H1 (cell line): Measurements from ENCODE around the gene HNRNPDL. TPM values are rescaled to one million over a fixed set of nuclear protein-coding genes. Genes with fewer than 3 reads are reported as not detected.

ENCODE experiments used
- CHD7 ChIP-seq: fragments of 300-600 bp; sonication (generic); IDR thresholded peaks from 2 replicates; pipeline ENCODE4 v1.7.1; 2012; ENCODE audit warnings: low read length, moderate library complexity, mild to moderate bottlenecking, inconsistent platforms; ENCODE audit not compliant: insufficient replicate concordance
- GABPA ChIP-seq: IDR thresholded peaks from 2 replicates; pipeline ENCODE4 v1.6.1; 2011; ENCODE audit warnings: mild to moderate bottlenecking, low read length, moderate library complexity, borderline replicate concordance; ENCODE audit not compliant: insufficient read depth
- KDM1A ChIP-seq: fragments of 200-600, 300-600 bp; sonication (generic); IDR thresholded peaks from 2 replicates; pipeline ENCODE4 v1.7.1; 2016; ENCODE audit warnings: mild to moderate bottlenecking, low read length, borderline replicate concordance
- SAP30 ChIP-seq: fragments of 300-600 bp; sonication (generic); IDR thresholded peaks from 2 replicates; pipeline ENCODE4 v1.7.1; 2012; ENCODE audit warnings: low read length, moderate library complexity, mild to moderate bottlenecking, inconsistent platforms; ENCODE audit not compliant: insufficient read depth, insufficient replicate concordance
- SIN3A ChIP-seq, 2 experiments: IDR thresholded peaks in 1 of 2; conservative IDR thresholded peaks in 1 of 2; 2 replicates each; pipeline ENCODE4 v1.6.1; 2011 to 2012; ENCODE audit warnings: low read length in 2 of 2, improper control_type of control experiment in 1 of 2, low read depth in 1 of 2, mild to moderate bottlenecking in 1 of 2
- SIX5 ChIP-seq: IDR thresholded peaks from 2 replicates; pipeline ENCODE4 v1.6.1; 2011; ENCODE audit warnings: mild to moderate bottlenecking, low read depth, low read length
- TBP ChIP-seq: IDR thresholded peaks from 2 replicates; pipeline ENCODE4 v1.6.1; 2011; ENCODE audit warnings: low read depth, low read length, improper control_type of control experiment
- USF2 ChIP-seq: IDR thresholded peaks from 2 replicates; pipeline ENCODE4 v1.6.1; 2011; ENCODE audit warnings: low read length, improper control_type of control experiment
- polyA plus RNA-seq, 7 experiments: library from polyadenylated mRNA; depleted of rRNA in 3 of 7; stranded (reverse) in 5 of 7; unstranded in 2 of 7; fragments of >200 nt in 5 of 7; fragments of 200-250 nt in 2 of 7; gene quantifications; 1 replicate in 5 of 7; 2 replicates in 1 of 7; 4 replicates in 1 of 7; pipeline versions ENCODE4 v1.2.1 to v1.2.3, GENCODE V29; 2011 to 2013; ENCODE audit warnings: missing spikeins in 2 of 7, mixed read lengths in 2 of 7
- total RNA-seq: library from RNA; stranded (reverse); fragmentation: NEBNext Ultra II Directional; extraction: Animal tissue kit (Norgen Biotek cat#: 25700); gene quantifications from 2 replicates; pipeline ENCODE4 v1.2.1, GENCODE V29; 2021
- TF ChIP-seq, protein P1 (sequence below): IDR thresholded peaks from 2 replicates; pipeline ENCODE4 v1.6.1; 2012; ENCODE audit warnings: inconsistent platforms

Gene HNRNPDL
- total and polyA plus RNA-seq, 2 of the 8 experiments (the other 6 are each of a cell fraction or from before 2014, with no cell fraction given), result 197 to 411 TPM

GRCh38 chr4:82458729-82459128, 28.5 kb upstream of the HNRNPDL start (continued):
- TF ChIP-seq CHD7, result no peak
- TF ChIP-seq SIX5, result no peak
- TF ChIP-seq TBP, result no peak
- no peak for TF ChIP-seq USF2
- TF ChIP-seq SAP30, result no peak
- TF ChIP-seq, protein P1, sequence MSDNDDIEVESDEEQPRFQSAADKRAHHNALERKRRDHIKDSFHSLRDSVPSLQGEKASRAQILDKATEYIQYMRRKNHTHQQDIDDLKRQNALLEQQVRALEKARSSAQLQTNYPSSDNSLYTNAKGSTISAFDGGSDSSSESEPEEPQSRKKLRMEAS, result no peak
- TF ChIP-seq GABPA, result no peak
- TF ChIP-seq KDM1A, result no peak
- TF ChIP-seq SIN3A (conservative IDR thresholded peaks at IDR 0.05 in 1 of 2, IDR thresholded peaks at IDR 0.05 in 1 of 2; ENCODE audit: low read depth in 1 of 2, low read length in 2 of 2), result no peak
